ENCODE measurements around the gene TOMM20.

- TF ChIP-seq TAF1 (IDR thresholded peaks at IDR 0.05; ENCODE audit: borderline replicate concordance, insufficient read depth, low read length) (no peak), REST (IDR thresholded peaks at IDR 0.05; ENCODE audit: insufficient read depth in 1 of 2, low read depth in 2 of 2, low read length in 2 of 2) (no peak)
These were observed 67.8 kb downstream of the TOMM20 start for GRCh38 chr1:235060607-235061470.
